Measurements from ENCODE around the gene VSX2.

GRCh38 chr14:74245292-74245691 is 6.0 kb downstream of the VSX2 start:
- TF ChIP-seq KAT8 (CRISPR knock-in tag; IDR thresholded peaks at IDR 0.05), result no peak
- TF ChIP-seq ZNF274 (CRISPR knock-in tag; IDR thresholded peaks at IDR 0.05), result no peak
- TF ChIP-seq RNF2 (conservative IDR thresholded peaks at IDR 0.05; ENCODE audit: low read depth), result no peak
- no peak for TF ChIP-seq EZH2 (conservative IDR thresholded peaks at IDR 0.05; ENCODE audit: low read depth, low read length)
- no peak for TF ChIP-seq ZNF451 (CRISPR knock-in tag; IDR thresholded peaks at IDR 0.05)
- TF ChIP-seq ZNF564 (CRISPR knock-in tag; IDR thresholded peaks at IDR 0.05), result no peak
- TF ChIP-seq ZNF629 (CRISPR knock-in tag; conservative IDR thresholded peaks at IDR 0.05), result no peak
- TF ChIP-seq IRF1 (CRISPR knock-in tag; IDR thresholded peaks at IDR 0.05; ENCODE audit: low read depth), result no peak
- no peak for TF ChIP-seq JUNB (CRISPR knock-in tag; IDR thresholded peaks at IDR 0.05; ENCODE audit: borderline replicate concordance)

Measured in HepG2 (cell line).